HepG2 (cell line): ENCODE results near the gene PTGR3. TPM values are rescaled to one million over a fixed set of nuclear protein-coding genes. Genes with fewer than 3 reads are reported as not detected.

Experiments used
- ATAC-seq: fragments of 200-7000 bp; cut with Tn5 transposase; 3 replicates; pipeline ENCODE4 v1.9.1; 2020; ENCODE audit warnings: mild to moderate bottlenecking, moderate library complexity
- BruUV-seq: library from RNA; stranded (reverse); fragments of 400-500 nt; replicated peaks from 2 replicates; lab custom pipeline; 2021; lab: Mats Ljungman, UMichigan
- CTCF ChIA-PET: fragments of 300-600 bp; formaldehyde crosslinking; extraction: SDS; loops from one replicate; lab custom pipeline; 2021; ENCODE audit warnings: low total read pairs, inconsistent platforms, low intra/inter-chr PET ratio; lab: Yijun Ruan, JAX
- POLR2A ChIA-PET: fragments of 350-600 bp; sonication (Branson Sonifier 250); formaldehyde crosslinking; loops from one replicate; lab custom pipeline; 2020; ENCODE audit warnings: antibody characterized with exemption, inconsistent platforms; lab: Yijun Ruan, JAX
- DNase-seq: peaks from one replicate; pipeline ENCODE4 v3.0.0-alpha.2; 2015; ENCODE audit warnings: low spot score
- FAIRE-seq: peaks from 3 replicates; lab custom pipeline; 2011; peaks lifted over from hg19 to GRCh38; lab: Jason Lieb, UNC
- H2AFZ ChIP-seq: one replicate; pipeline ENCODE4 v1.6.1; 2011; ENCODE audit warnings: low read length, inconsistent platforms
- H3K27ac ChIP-seq: fragments of 300-600 bp; 3 replicates; pipeline ENCODE4 v1.8.0; 2011; ENCODE audit warnings: mixed run types, mild to moderate bottlenecking, mixed read lengths, low read length, inconsistent platforms; ENCODE audit not compliant: insufficient read depth; ENCODE audit errors: extremely low read length
- H3K27me3 ChIP-seq, 2 experiments: fragments of 200-600 bp in 1 of 2; 2 replicates in 1 of 2; 3 replicates in 1 of 2; pipeline versions ENCODE4 v1.6.0 to v1.8.0; 2011; ENCODE audit warnings: low read length in 2 of 2, mild to moderate bottlenecking in 2 of 2, moderate library complexity in 2 of 2, inconsistent platforms in 1 of 2; ENCODE audit not compliant: insufficient read depth in 2 of 2, control insufficient read depth in 1 of 2
- H3K36me3 ChIP-seq, 2 experiments: fragments of 200-600 bp in 1 of 2; replicated peaks in 1 of 2; 2 replicates in 1 of 2; 3 replicates in 1 of 2; pipeline versions ENCODE4 v1.5.1 to v1.8.0; 2011; ENCODE audit warnings: low read length in 2 of 2, inconsistent platforms in 1 of 2; ENCODE audit not compliant: insufficient read depth in 2 of 2, control insufficient read depth in 1 of 2
- H3K4me1 ChIP-seq: 2 replicates; pipeline ENCODE4 v1.5.1; 2012; ENCODE audit warnings: low read length, inconsistent platforms; ENCODE audit not compliant: insufficient read depth
- H3K4me2 ChIP-seq: 2 replicates; pipeline ENCODE4 v1.6.0; 2011; ENCODE audit warnings: low read depth, low read length, inconsistent platforms
- H3K4me3 ChIP-seq, 3 experiments: fragments of 200-600 bp in 1 of 3; sonication (generic), shearing (Covaris generic) in 1 of 3; replicated peaks in 1 of 3; 2 replicates each; pipeline ENCODE4 v1.5.1; 2011 to 2016; ENCODE audit warnings: low read length in 3 of 3, inconsistent platforms in 2 of 3, low read depth in 2 of 3, mild to moderate bottlenecking in 2 of 3, control low read depth in 1 of 3, mixed read lengths in 1 of 3; ENCODE audit not compliant: insufficient read depth in 1 of 3
- H3K79me2 ChIP-seq: one replicate; pipeline ENCODE4 v1.6.1; 2011; ENCODE audit warnings: low read length, inconsistent platforms; ENCODE audit not compliant: insufficient read depth
- H3K9ac ChIP-seq: 2 replicates; pipeline ENCODE4 v1.6.0; 2011; ENCODE audit warnings: mild to moderate bottlenecking, low read depth, low read length, inconsistent platforms; ENCODE audit not compliant: insufficient read depth
- H3K9me3 ChIP-seq: 2 replicates; pipeline ENCODE4 v1.5.1; 2012; ENCODE audit warnings: mild to moderate bottlenecking, low read length
- H4K20me1 ChIP-seq: 2 replicates; pipeline ENCODE4 v1.6.0; 2011; ENCODE audit warnings: inconsistent platforms, mild to moderate bottlenecking, low read length, moderate library complexity; ENCODE audit not compliant: insufficient read depth
- ARID2 ChIP-seq: sonication (generic); formaldehyde crosslinking; IDR thresholded peaks from 2 replicates; pipeline ENCODE4 v1.8.1; 2022; ENCODE audit warnings: mild to moderate bottlenecking, missing genetic modification reagents, borderline replicate concordance
- ARNTL ChIP-seq: sonication (generic); formaldehyde crosslinking; IDR thresholded peaks from 2 replicates; pipeline ENCODE4 v1.4.0; 2020; ENCODE audit warnings: mild to moderate bottlenecking, missing genetic modification reagents
- BRCA1 ChIP-seq: sonication (generic); formaldehyde crosslinking; IDR thresholded peaks from 2 replicates; pipeline ENCODE4 v1.4.0; 2020; ENCODE audit warnings: missing genetic modification reagents
- ETS1 ChIP-seq: sonication (generic); formaldehyde crosslinking; IDR thresholded peaks from 2 replicates; pipeline ENCODE4 v1.4.0; 2020; ENCODE audit warnings: missing genetic modification reagents
- FOXK2 ChIP-seq: fragments of 450-650 bp; IDR thresholded peaks from 2 replicates; pipeline ENCODE4 v1.6.1; 2016
- FOXP4 ChIP-seq: sonication (generic); formaldehyde crosslinking; IDR thresholded peaks from 2 replicates; pipeline ENCODE4 v1.4.0; 2020; ENCODE audit warnings: missing genetic modification reagents
- KLF15 ChIP-seq: sonication (generic); formaldehyde crosslinking; IDR thresholded peaks from 2 replicates; pipeline ENCODE4 v1.8.1; 2023; ENCODE audit warnings: borderline replicate concordance, mild to moderate bottlenecking, inconsistent platforms, missing genetic modification reagents, mixed read lengths
- MTF2 ChIP-seq: sonication (generic); formaldehyde crosslinking; IDR thresholded peaks from 2 replicates; pipeline ENCODE4 v1.5.0; 2020; ENCODE audit warnings: missing genetic modification reagents, borderline replicate concordance
- PHB2 ChIP-seq: fragments of 450-650 bp; IDR thresholded peaks from 2 replicates; pipeline ENCODE4 v1.6.1; 2018; ENCODE audit not compliant: partially characterized antibody
- PLSCR1 ChIP-seq: sonication (generic); formaldehyde crosslinking; IDR thresholded peaks from 2 replicates; pipeline ENCODE4 v1.5.0; 2020; ENCODE audit warnings: missing genetic modification reagents, mild to moderate bottlenecking, borderline replicate concordance
- SMAD9 ChIP-seq: sonication (generic); formaldehyde crosslinking; IDR thresholded peaks from 2 replicates; pipeline ENCODE4 v1.5.1; 2020; ENCODE audit warnings: mild to moderate bottlenecking, missing genetic modification reagents
- ZNF326 ChIP-seq: sonication (generic); formaldehyde crosslinking; IDR thresholded peaks from 2 replicates; pipeline ENCODE4 v1.4.0; 2020; ENCODE audit warnings: missing genetic modification reagents, borderline replicate concordance
- ZNF337 ChIP-seq: sonication (generic); formaldehyde crosslinking; IDR thresholded peaks from 2 replicates; pipeline ENCODE4 v1.5.1; 2020; ENCODE audit warnings: missing genetic modification reagents, low read depth, mild to moderate bottlenecking, borderline replicate concordance
- WGBS: methylation state at CpG from one replicate; pipeline ENCODE4 v1.1.6; 2017; ENCODE audit warnings: low lambda C conversion rate; 5-methylcytosine and 5-hydroxymethylcytosine counted together
- in situ Hi-C: cut with HindIII; loops from 2 replicates; pipeline ENCODE4 v1.10.0; 2017; ENCODE audit warnings: low pct_unique_long_range_greater_than_20kb; ENCODE audit not compliant: extremely low pct_ligation_motif_present
- intact Hi-C: fragments of 100-400 bp; cut with micrococcal nuclease; formaldehyde crosslinking; loops from one replicate; pipeline ENCODE4 v1.10.0; 2022; ENCODE audit not compliant: unreplicated experiment
- polyA plus RNA-seq, 8 experiments: library from polyadenylated mRNA; depleted of rRNA in 3 of 8; stranded (reverse) in 7 of 8; unstranded in 1 of 8; fragments of >200 nt; fragmentation: Illumina TruSeq in 4 of 8; extraction: Trizol in 4 of 8; gene quantifications; 2 replicates each; pipeline versions ENCODE4 v1.2.1 to v1.2.3, GENCODE V29; 2011 to 2016; ENCODE audit warnings: low read depth in 4 of 8, missing spikeins in 1 of 8, mixed read lengths in 1 of 8; ENCODE audit not compliant: insufficient read depth in 1 of 8
- total RNA-seq, 5 experiments: library from RNA; depleted of rRNA; stranded (reverse); fragments of >200 nt; fragmentation: Illumina TruSeq; extraction: Trizol; gene quantifications; 2 replicates each; pipeline ENCODE4 v1.2.3, GENCODE V29; 2016; ENCODE audit warnings: low read depth in 1 of 5

The PTGR3 gene
- total and polyA plus RNA-seq, 2 of the 13 experiments (the other 11 are each of a cell fraction or from before 2014, with no cell fraction given), result 11.5 to 25.3 TPM

GRCh38 chr18:75167759-75168618 is 41.0 kb downstream of the PTGR3 start:
- ATAC-seq, result no peak
- in situ Hi-C loops, result loop anchor here (25.0 kb wide), 1 partner anchor 319 kb away; no protein-coding TSS in a partner anchor
- no TSS peak for BruUV-seq

More at GRCh38 chr18:75167759-75168618, 41.0 kb downstream of the PTGR3 start:
- Histone ChIP-seq H3K4me2 (no peak overlapping the region), H3K27ac (no peak overlapping the region), H3K4me3 (no peak overlapping the region), H3K27me3 (peaks cover 3 to 27% of the 10 kb centered on the region in 2 experiments; a peak in 4 of 5 replicates), H2AFZ (no peak overlapping the region), H4K20me1 (no peaks in the 10 kb centered on the region), H3K36me3 (no peaks in the 10 kb centered on the region), H3K79me2 (no peaks in the 10 kb centered on the region), H3K4me1 (peaks cover 5% of the 10 kb centered on the region), H3K9ac (no peak overlapping the region), H3K9me3 (no peaks in the 10 kb centered on the region)
- ChIA-PET CTCF (no interaction called here), POLR2A (no interaction called here)
- 44% methylated on average over 31 of the region's 33 CpGs for WGBS
- DNase-seq (no peak), FAIRE-seq (no peak)
- TF ChIP-seq PLSCR1 (no peak), KLF15 (CRISPR knock-in tag) (no peak), PHB2 (no peak), ARID2 (CRISPR knock-in tag) (no peak), MTF2 (no peak), FOXK2 (no peak), ZNF337 (CRISPR knock-in tag) (no peak), SMAD9 (CRISPR knock-in tag) (no peak), ETS1 (CRISPR knock-in tag) (no peak), BRCA1 (CRISPR knock-in tag) (no peak), FOXP4 (CRISPR knock-in tag) (no peak), ZNF326 (CRISPR knock-in tag) (no peak), ARNTL (CRISPR knock-in tag) (no peak)
- intact Hi-C loops, result no loop called here
